ENCODE measurements around the gene FAM83E. TPM values are rescaled to one million over a fixed set of nuclear protein-coding genes. Genes with fewer than 3 reads are reported as not detected.
"Not testable (repeated sequence)": the region's sequence is repeated elsewhere in the genome, so short reads cannot be mapped to it uniquely, and the experiment has no call there.

FAM83E gene
- total RNA-seq, 6 donors from 2014 or later, result 24.0 to 87.3 (median 43.3) TPM

GRCh38 chr19:48633148-48634035, 18.5 kb upstream of the FAM83E start:
- DNase-seq (peak in 1 of 2 donors; percentile 26), ATAC-seq (ENCODE audit: low FRiP score in 2 of 2) (no peak)
- no peaks in the 10 kb centered on the region for H3K27me3 ChIP-seq
- TF ChIP-seq CTCF (IDR thresholded peaks at IDR 0.05), result no peak
- TF ChIP-seq POLR2A (IDR thresholded peaks at IDR 0.05), result no peak
- TF ChIP-seq POLR2AphosphoS5 (IDR thresholded peaks at IDR 0.05), result no peak
- peak overlapping the region; percentile 77 to 97 (median 93) for H3K27ac ChIP-seq
- peaks cover 0 to 7% (median under 1%) of the 10 kb centered on the region in 4 donors for H3K36me3 ChIP-seq
- peaks cover 69 to 79% (median 74%) of the 10 kb centered on the region in 4 donors for H3K4me1 ChIP-seq
- no peaks in the 10 kb centered on the region for H3K9me3 ChIP-seq
- 77 to 86% methylated on average over 15 to 22 of the region's 22 CpGs for WGBS, 2 donors
- H3K4me3 ChIP-seq, result peak overlapping the region in 1 of 4 donors; percentile 77

GRCh38 chr19:48632692-48633147, 17.8 kb upstream of the FAM83E start:
- Histone ChIP-seq H3K36me3 (peaks cover 0 to 10% (median 2%) of the 10 kb centered on the region in 4 donors), H3K4me3 (no peak overlapping the region), H3K4me1 (peaks cover 67 to 77% (median 72%) of the 10 kb centered on the region in 4 donors)

GRCh38 chr19:48632286-48632685, 17.4 kb upstream of the FAM83E start:
- ATAC-seq (ENCODE audit: low FRiP score in 2 of 2); H3K27me3 ChIP-seq; DNase-seq; H3K4me3 ChIP-seq; H3K9me3 ChIP-seq: not testable (repeated sequence)
- 93 to 95% methylated on average over 11 of the region's 11 CpGs for WGBS, 2 donors
- Histone ChIP-seq H3K36me3 (peaks cover 0 to 13% (median 2%) of the 10 kb centered on the region in 4 donors), H3K27ac (peak overlapping the region; percentile 77 to 97 (median 93)), H3K4me1 (peaks cover 67 to 76% (median 71%) of the 10 kb centered on the region in 4 donors)

More at GRCh38 chr19:48632692-48633147, 17.8 kb upstream of the FAM83E start:
- peak in 1 of 2 donors; percentile 31 for DNase-seq
- H3K27ac ChIP-seq, result peak overlapping the region; percentile 77 to 97 (median 93)
- no peak for TF ChIP-seq POLR2AphosphoS5 (IDR thresholded peaks at IDR 0.05)
- no peak for TF ChIP-seq EP300 (IDR thresholded peaks at IDR 0.05)
- no peak for TF ChIP-seq POLR2A (IDR thresholded peaks at IDR 0.05)
- no peak for TF ChIP-seq CTCF (IDR thresholded peaks at IDR 0.05)
- no peaks in the 10 kb centered on the region for H3K9me3 ChIP-seq
- ATAC-seq (ENCODE audit: low FRiP score in 2 of 2), result no peak
- H3K27me3 ChIP-seq, result no peaks in the 10 kb centered on the region

DNA sequence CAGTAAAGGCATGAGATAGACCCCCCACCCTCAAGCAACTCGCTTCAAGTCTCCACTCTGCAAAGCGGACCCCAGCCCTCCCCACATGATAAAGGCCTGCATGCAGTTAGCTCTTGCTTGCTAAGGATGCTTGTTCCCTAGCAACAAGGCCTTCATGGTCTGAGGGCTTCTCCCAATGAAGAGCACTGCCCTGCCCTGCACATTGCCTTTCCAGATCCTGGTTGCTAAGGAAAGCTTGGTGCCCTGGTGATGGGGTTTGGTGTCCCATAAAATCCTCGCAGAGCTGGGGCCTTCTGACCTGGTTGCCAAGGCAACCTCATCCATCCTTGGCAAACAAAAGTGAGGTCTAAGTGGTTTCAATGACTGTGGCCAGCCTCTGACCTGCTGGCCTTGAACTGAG, 16.3 kb upstream of the FAM83E start:
- no peaks in the 10 kb centered on the region for H3K9me3 ChIP-seq
- peak overlapping the region; percentile 70 to 97 (median 89) for H3K27ac ChIP-seq
- TF ChIP-seq CTCF (IDR thresholded peaks at IDR 0.05), result no peak
- TF ChIP-seq POLR2AphosphoS5 (IDR thresholded peaks at IDR 0.05), result no peak
- TF ChIP-seq POLR2A (IDR thresholded peaks at IDR 0.05), result no peak
- no peak for TF ChIP-seq EP300 (IDR thresholded peaks at IDR 0.05)
- no peaks in the 10 kb centered on the region for H3K27me3 ChIP-seq
- ATAC-seq (ENCODE audit: low FRiP score in 2 of 2) (no peak), DNase-seq (no peak)
- H3K4me1 ChIP-seq, result peaks cover 59 to 68% (median 62%) of the 10 kb centered on the region in 4 donors
- H3K36me3 ChIP-seq, result peaks cover 0 to 19% (median 3%) of the 10 kb centered on the region in 4 donors
- 67 to 80% methylated on average over 1 to 3 of the region's 3 CpGs for WGBS, 2 donors
- H3K4me3 ChIP-seq, result no peak overlapping the region

- no peak for ATAC-seq (ENCODE audit: low FRiP score in 2 of 2)
- Histone ChIP-seq H3K27me3 (no peaks in the 10 kb centered on the region), H3K9me3 (no peaks in the 10 kb centered on the region), H3K4me1 (peaks cover 53 to 61% (median 56%) of the 10 kb centered on the region in 4 donors), H3K27ac (peak overlapping the region; percentile 70 to 94 (median 78)), H3K4me3 (peak overlapping the region in 1 of 4 donors; percentile 4), H3K36me3 (peaks cover 0 to 25% (median 6%) of the 10 kb centered on the region in 4 donors)
- WGBS, 2 donors, result 34 to 35% methylated on average over 34 to 46 of the region's 47 CpGs
- DNase-seq, result peak; percentile 80 to 88
- TF ChIP-seq POLR2AphosphoS5 (IDR thresholded peaks at IDR 0.05) (peak; percentile 50 to 63), CTCF (IDR thresholded peaks at IDR 0.05) (peak in 2 of 6 experiments; percentile 19 to 28), EP300 (IDR thresholded peaks at IDR 0.05) (no peak), POLR2A (IDR thresholded peaks at IDR 0.05) (no peak)
These were observed 15.6 kb upstream of the FAM83E start for GRCh38 chr19:48630296-48631063.

Data from upper lobe of left lung (tissue), 6 donors.